Neural crest cell (in vitro differentiated cells): ENCODE results near the gene TMEM200A. TPM values are rescaled to one million over a fixed set of nuclear protein-coding genes. Genes with fewer than 3 reads are reported as not detected.

Experiments
- DNase-seq: peaks from one replicate; pipeline ENCODE4 v3.0.0; 2021; ENCODE audit warnings: low read depth, mixed read lengths, low spot score
- H3K27ac Mint-ChIP-seq: one replicate; pipeline ENCODE4 v1.8.0; 2021; ENCODE audit warnings: mild to moderate bottlenecking, mixed read lengths; ENCODE audit not compliant: unreplicated experiment
- H3K27me3 Mint-ChIP-seq: 2 replicates; pipeline ENCODE4 v1.8.0; 2021; ENCODE audit warnings: low read depth, mild to moderate bottlenecking, mixed read lengths
- H3K36me3 Mint-ChIP-seq: 2 replicates; pipeline ENCODE4 v1.8.0; 2021; ENCODE audit warnings: low read depth, mild to moderate bottlenecking, mixed read lengths
- H3K4me1 Mint-ChIP-seq: 2 replicates; pipeline ENCODE4 v1.8.0; 2021; ENCODE audit warnings: mixed read lengths
- H3K4me3 Mint-ChIP-seq: one replicate; pipeline ENCODE4 v1.8.0; 2021; ENCODE audit warnings: mild to moderate bottlenecking, mixed read lengths
- H3K9me3 Mint-ChIP-seq: 2 replicates; pipeline ENCODE4 v1.8.0; 2021; ENCODE audit warnings: mixed read lengths
- total RNA-seq: library from RNA; stranded (reverse); gene quantifications from 2 replicates; pipeline ENCODE4 v1.2.1, GENCODE V29; 2021
- TF ChIP-seq, protein P1 (sequence below): fragments of 200-600 bp; sonication (generic); conservative IDR thresholded peaks from 2 replicates; pipeline ENCODE4 v1.5.0; 2021; ENCODE audit warnings: antibody characterized with exemption, mild to moderate bottlenecking

TMEM200A gene
- total RNA-seq, 1 donor from 2014 or later = 2.9 TPM

GRCh38 chr6:130452336-130452735, 86.5 kb downstream of the TMEM200A start:
- no peak for DNase-seq
- no peak overlapping the region for H3K27ac Mint-ChIP-seq
- no peaks in the 10 kb centered on the region for H3K4me1 Mint-ChIP-seq
- TF ChIP-seq, protein P1, sequence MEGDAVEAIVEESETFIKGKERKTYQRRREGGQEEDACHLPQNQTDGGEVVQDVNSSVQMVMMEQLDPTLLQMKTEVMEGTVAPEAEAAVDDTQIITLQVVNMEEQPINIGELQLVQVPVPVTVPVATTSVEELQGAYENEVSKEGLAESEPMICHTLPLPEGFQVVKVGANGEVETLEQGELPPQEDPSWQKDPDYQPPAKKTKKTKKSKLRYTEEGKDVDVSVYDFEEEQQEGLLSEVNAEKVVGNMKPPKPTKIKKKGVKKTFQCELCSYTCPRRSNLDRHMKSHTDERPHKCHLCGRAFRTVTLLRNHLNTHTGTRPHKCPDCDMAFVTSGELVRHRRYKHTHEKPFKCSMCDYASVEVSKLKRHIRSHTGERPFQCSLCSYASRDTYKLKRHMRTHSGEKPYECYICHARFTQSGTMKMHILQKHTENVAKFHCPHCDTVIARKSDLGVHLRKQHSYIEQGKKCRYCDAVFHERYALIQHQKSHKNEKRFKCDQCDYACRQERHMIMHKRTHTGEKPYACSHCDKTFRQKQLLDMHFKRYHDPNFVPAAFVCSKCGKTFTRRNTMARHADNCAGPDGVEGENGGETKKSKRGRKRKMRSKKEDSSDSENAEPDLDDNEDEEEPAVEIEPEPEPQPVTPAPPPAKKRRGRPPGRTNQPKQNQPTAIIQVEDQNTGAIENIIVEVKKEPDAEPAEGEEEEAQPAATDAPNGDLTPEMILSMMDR = no peak
- H3K27me3 Mint-ChIP-seq = no peaks in the 10 kb centered on the region
- no peak overlapping the region for H3K4me3 Mint-ChIP-seq
- H3K9me3 Mint-ChIP-seq = no peaks in the 10 kb centered on the region
- H3K36me3 Mint-ChIP-seq = no peaks in the 10 kb centered on the region

GRCh38 chr6:130453230-130453629, 87.4 kb downstream of the TMEM200A start:
- Mint-ChIP-seq H3K27me3 (no peaks in the 10 kb centered on the region), H3K4me1 (no peaks in the 10 kb centered on the region), H3K4me3 (no peak overlapping the region), H3K36me3 (no peaks in the 10 kb centered on the region), H3K27ac (no peak overlapping the region), H3K9me3 (no peaks in the 10 kb centered on the region)
- TF ChIP-seq, protein P1 = no peak
- DNase-seq = no peak

- no peak overlapping the region for H3K27ac Mint-ChIP-seq
- no peaks in the 10 kb centered on the region for H3K36me3 Mint-ChIP-seq
- no peaks in the 10 kb centered on the region for H3K9me3 Mint-ChIP-seq
- no peak overlapping the region for H3K4me3 Mint-ChIP-seq
- H3K4me1 Mint-ChIP-seq = no peaks in the 10 kb centered on the region
- TF ChIP-seq, protein P1 = no peak
- no peak for DNase-seq
- peaks cover 5% of the 10 kb centered on the region for H3K27me3 Mint-ChIP-seq
Measured at GRCh38 chr6:130457605-130458004, 91.8 kb downstream of the TMEM200A start.

GRCh38 chr6:130459316-130459715, 93.5 kb downstream of the TMEM200A start:
- Mint-ChIP-seq H3K27me3 (peaks cover 5% of the 10 kb centered on the region), H3K4me3 (no peak overlapping the region), H3K36me3 (no peaks in the 10 kb centered on the region), H3K4me1 (no peaks in the 10 kb centered on the region), H3K9me3 (no peaks in the 10 kb centered on the region), H3K27ac (no peak overlapping the region)
- no peak for DNase-seq
- TF ChIP-seq, protein P1 = no peak

GRCh38 chr6:130460934-130461333, 95.1 kb downstream of the TMEM200A start:
- no peak overlapping the region for H3K4me3 Mint-ChIP-seq

More at GRCh38 chr6:130460934-130461333, 95.1 kb downstream of the TMEM200A start:
- Mint-ChIP-seq H3K9me3 (no peaks in the 10 kb centered on the region), H3K27me3 (peaks cover 14% of the 10 kb centered on the region), H3K36me3 (no peaks in the 10 kb centered on the region), H3K27ac (no peak overlapping the region), H3K4me1 (no peaks in the 10 kb centered on the region)
- DNase-seq = no peak
- TF ChIP-seq, protein P1 = no peak
